Stimulated activated CD8-positive, alpha-beta memory T cell treated with anti-CD3 and anti-CD28 coated beads, Interleukin-4, amount 100 ng/mL, for 48 hours (primary cell): ENCODE results near the gene BCL11B.

Source experiments
- DNase-seq: peaks from one replicate; pipeline ENCODE4 v3.0.0-alpha.2; 2020

The BCL11B gene

DNA sequence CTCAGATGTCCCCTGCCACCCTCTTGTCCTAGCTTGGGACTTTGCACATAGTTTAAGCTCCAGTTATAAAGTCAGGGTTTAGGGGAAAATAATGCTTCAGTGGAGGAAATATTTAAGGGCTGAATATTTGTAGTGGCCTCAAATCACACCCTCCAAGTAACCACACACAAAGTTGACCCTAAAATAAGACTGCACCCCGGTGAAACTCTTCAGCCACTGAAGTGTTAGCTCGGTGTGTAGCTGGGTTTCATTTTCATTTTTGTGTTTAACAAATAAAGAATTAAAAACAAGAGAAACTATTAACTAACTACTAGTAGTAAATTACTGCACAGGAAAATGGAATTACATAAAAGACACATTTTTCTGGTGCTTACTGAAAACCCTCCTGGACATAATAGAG lies 14.8 kb upstream of the BCL11B start:
- DNase-seq, result no peak

GRCh38 chr14:99284254-99285004 lies 12.4 kb upstream of the BCL11B start:
- DNase-seq, result no peak

DNA sequence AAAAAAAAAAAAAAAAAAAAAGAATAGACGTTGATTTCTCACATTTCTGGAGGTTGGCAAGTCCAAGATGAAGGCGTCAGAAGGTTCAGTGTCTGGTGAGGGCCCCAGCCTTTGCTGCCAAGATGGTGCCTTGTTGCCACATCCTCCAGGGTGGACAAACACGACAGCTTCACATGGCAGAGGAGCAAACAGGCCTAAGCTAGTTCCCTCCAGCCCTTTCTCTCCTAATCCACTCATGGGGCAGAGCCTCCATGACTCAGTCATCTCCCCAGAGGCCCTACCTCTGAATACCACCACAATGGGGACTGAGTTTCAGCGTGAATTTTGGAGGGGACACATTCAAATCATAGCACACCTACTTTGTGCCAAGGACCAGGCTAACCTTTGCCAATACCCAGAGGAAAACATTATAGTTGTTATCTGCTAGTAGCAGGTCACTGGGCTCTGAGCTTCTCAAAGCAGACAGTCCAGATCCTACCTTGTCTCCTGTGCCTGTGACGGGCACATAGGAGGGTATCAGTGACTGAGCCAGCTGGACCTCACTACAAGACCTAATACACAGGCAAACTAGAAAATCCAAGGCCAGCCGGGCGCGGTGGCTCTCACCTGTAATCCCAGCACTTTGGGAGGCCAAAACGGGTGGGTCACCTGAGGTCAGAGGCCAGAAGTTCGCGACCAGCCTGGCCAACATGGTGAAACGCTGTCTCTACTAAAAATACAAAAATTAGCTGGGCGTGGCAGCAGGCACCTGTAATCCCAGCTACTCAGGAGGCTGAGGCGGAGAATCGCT lies 10.5 kb upstream of the BCL11B start:
- DNase-seq, result no peak

GRCh38 chr14:99281396-99281795 lies 9.4 kb upstream of the BCL11B start:
- DNase-seq, result no peak

DNA sequence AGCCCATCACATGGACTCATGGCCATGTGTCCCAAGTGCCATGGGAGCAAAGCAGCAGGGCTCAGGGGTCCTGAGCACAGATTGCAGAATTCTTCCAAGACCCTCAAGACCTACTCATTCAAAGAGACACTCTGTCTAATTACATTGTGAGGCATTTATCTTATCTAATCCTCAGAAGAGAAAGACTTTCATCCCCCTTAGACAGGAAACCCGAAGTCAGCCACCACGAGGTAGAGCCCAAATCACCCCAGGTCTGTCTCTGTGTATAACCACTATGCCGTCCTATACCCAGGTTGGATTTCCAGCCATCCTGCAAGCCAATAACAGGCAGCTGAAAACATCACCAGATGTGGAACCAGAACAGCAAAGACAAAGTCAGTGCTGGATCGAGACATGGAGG lies 8.9 kb upstream of the BCL11B start:
- DNase-seq, result no peak

DNA sequence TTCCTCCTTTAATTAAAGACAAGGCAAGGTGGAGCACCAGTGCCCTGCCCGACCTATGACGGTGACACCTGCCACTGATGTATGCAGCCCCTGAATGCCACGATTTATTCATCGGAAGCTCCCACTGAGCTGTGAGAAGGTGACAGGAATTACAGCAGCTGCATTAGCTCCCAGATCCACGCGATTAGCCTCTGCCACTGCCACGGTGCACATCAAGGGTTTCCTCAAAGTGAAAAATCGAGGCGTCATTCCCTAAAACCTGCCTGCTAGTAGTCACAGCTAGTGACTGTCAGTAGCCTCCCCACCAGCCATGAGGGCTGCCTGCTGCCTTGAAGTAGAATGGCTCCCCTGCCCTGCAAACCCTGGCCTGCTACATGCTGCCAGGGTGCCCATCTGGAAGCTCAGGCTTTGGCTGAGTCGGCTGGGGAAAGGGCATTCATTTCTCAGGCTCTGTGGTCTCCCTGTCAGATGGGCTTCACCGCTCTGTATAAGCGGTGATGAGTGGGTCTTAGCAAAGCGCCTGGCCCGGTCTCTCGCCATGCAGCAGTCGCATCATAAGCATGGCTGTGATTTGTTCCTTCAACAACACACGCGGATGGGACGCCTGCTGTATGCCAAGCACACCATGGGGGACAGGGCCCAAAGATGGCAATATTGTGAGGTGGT lies 8.2 kb upstream of the BCL11B start:
- no peak for DNase-seq

GRCh38 chr14:99278836-99279235 lies 6.8 kb upstream of the BCL11B start:
- no peak for DNase-seq

- DNase-seq, result no peak
Measured at GRCh38 chr14:99277530-99277929, 5.5 kb upstream of the BCL11B start.

DNA sequence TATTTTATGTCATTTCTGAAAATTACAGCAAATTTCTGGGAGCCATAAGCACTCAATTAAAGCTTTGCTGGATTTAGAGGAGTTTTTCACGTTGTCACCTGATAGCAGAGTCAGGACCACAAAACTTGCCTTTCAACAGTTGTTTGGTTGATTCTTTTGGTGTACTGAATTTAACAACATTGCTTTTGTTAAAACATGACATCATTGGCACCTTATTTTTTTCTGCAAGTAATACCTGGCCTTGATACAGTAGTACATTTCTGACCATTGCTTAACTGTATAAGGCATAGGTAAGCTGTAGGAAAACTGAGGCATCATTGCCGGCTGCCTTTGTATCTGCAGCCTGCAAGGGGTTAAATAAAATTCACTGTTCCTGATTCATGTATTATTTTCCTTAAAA lies 4.5 kb upstream of the BCL11B start:
- no peak for DNase-seq

DNA sequence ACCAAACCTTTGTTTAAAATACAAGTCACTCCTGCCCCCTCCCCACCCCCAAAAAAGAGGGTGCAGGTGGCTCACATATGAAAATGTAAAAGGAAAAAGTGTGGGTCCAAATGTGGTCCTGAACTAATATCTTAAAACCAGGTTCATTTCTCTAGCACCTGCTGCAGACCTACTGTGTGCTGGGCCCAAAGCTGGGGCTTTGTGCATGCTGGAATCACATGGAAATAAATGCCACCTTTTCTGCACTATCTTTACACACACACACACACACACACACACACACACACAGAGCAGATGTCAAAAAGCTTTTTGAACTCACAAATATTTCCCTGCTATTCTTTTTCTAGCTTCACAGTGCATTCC lies 3.2 kb upstream of the BCL11B start:
- no peak for DNase-seq

DNA sequence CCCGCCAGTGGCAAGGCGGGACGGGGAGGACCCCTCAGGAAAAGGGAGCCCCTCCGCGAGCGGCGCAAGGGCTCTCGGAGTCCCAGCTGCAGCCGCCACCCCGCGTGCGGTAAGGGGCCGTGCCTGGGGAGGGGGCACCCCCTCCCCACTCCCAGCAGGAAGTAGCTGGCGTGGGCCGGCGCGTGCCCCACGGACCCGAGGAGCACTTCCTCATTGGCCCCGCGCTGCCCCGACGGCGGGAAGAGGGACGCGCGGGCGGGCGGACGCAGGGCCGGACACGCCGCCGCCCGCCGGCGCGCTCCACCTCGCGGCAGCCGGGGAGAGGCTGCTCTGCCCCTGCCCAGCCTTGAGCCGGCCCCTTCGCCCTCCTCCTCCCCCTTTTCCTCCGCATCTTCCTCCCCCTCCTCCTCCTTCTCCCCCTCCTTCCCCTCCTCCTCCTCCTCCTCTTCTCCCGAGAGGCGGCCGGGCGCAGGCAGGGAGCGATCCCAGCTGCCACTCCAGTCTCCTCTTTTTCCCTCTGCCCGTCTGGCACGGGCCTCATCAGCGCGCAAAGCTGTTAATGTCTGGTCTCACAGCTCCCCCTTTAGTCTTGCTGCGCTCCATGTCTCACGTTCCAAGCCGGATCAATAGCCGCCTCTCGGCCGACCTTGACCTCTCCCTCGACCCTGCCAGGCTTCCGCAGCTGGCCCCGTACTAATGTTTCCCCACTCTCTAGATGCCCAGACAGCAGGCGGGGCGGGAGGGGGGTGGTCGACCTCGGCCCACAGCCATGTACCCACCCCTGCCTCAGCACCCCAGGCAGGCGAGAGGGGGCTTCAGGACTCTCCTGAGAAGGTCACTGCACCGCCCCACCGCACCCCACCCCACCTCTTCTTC lies 2.6 kb upstream of the BCL11B start:
- DNase-seq, result peak; percentile 68

DNA sequence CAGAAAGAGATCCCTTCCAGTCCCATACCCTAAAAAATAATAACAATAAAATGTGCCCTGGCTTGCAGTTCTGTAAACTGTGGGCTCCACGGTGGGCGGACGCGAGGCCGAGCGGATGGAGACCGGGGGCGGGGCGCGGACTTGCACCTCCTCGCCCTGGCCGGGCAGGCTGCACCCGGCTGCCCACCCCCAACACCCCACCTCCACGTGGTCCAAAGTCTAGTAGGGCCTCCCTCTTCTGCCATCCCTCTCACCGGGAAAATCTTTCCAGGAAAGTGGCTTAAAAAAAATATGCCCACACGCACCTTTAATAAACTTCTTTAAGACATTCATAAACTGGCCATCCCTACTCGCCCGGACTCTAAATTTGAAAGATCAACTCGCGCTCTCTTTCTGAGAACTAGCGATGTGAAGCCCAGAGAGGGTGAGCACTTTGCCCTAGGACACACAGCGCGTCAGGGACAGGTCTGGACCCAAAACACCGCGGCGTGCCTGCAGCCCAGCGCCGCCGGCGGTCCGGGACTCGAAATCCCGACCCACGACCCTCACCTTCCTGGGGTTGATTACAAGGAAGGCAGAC lies 1.9 kb upstream of the BCL11B start:
- DNase-seq, result peak; percentile 72

- peak; percentile 83 for DNase-seq
Measured at GRCh38 chr14:99272899-99273765, 1.1 kb upstream of the BCL11B start.

GRCh38 chr14:99272632-99272898 lies 568 bp upstream of the BCL11B start:
- DNase-seq, result no peak

DNA sequence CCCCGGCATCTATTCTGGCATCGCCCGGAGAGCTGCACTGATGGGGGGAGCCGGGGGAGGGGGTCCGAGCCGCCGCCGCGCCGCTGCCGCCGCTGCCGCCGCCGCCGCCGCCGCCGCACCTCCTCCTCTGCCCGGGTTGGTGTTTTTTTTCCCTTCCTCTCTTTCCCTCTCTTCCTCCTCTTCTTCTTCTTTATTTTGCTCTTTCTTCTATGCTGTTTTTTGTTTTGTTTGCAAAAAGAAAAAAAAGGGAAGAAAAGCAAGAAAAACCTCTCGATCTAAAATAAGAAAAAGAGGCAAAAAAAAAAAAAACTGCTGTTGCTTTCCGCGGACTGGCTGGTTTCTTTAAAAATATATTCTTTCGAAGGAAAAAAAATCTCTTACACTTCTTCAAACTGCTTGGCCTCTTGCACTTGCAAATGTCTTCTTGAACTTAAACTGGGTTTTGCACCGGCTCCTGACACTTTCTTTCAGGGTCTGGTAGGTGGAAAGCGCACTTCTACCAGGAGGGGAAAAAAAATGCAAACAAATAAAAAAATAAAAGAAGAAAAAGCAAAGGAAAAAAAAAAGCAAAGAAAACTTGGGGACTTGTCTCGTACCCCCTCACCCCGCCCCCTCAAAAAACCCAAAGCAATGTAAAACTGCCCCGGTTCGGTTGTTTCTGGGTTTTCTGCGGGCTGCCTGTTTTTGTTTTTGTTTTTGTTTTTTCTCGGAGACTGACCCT lies 616 bp downstream of the BCL11B start:
- DNase-seq, result peak; percentile 25

DNA sequence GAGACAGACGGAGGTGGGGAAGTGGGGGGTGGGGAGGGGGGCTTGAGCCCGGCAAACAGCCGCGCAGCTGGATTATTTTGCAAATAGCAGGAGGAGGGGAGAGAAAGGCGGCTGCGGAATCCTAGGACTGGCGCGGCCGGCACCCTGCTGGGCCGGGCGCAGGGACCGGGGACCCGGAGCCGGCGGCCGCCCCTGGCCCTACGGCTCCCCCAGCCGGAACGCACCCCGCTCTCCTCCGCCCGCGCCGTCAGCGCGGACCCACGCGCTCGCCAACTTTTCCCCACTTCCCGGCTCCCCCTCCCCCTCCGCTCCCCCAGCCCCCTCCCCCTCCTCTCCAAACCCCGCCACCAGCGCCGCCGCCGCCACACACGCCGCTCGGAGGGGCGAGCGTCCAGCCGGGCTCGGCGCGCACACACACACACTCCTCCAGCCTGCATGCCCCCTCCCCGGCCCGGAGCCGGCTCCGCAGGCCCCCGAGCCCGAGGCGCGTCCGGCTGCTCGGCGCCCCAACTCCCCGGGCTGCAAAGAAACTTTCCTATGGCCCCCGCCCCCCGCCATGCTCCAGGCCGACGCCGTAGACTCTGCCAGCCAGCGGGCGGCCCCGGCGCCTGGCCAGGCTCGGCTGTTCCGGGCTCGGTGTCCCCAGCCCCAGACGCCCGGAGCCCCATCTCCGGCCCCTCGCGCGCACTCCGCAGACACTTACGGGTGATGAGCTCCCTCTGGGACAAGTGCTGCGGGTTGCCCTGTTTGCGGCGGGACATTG lies 1.4 kb downstream of the BCL11B start:
- DNase-seq, result peak; percentile 60

DNA sequence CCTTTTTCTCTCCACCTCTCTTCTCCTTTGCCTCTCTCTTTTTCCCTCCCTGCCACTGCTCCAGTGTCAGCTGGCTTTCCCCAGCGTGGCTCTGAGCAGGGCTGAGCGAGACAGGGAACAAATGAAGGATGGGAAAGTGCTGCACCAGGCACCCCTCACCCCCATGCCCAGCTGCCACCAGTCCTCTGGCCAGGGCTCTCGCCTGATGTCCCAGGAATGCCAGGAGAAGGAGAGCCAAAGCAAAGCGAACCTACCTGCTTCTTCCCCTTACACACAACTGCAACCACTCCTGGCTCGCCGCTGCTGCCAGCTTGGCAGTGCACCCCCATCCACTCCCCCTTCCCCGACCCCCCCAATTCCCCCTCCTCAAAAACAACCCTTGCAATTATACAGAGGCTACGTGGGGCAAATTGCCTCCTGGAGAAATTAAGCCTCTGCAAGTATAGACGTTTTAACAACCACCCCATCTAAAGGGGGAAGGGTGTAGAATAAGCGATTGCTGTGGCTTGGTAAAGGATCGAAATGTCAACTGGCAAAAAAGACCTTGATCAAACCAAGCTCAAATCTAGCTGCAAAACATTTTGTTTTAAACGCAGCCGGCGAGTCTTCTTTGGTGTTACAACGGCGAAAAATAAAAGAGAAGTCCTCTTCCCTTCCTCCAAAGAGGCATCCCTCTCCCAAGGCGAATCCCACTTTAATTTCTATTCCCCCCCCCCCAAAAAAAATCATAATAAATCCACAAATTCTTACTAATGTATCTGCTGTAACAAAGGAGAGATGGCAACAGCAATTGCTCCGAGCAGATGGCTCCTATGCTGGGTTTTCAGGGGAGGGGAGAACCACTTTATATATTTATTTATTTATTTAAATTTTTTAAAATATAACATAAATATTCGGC lies 2.9 kb downstream of the BCL11B start:
- DNase-seq, result peak; percentile 41

- peak; percentile 62 for DNase-seq
Measured at GRCh38 chr14:99267837-99268781, 3.9 kb downstream of the BCL11B start.
